Measurements from ENCODE around the gene SLC7A5. TPM values are rescaled to one million over a fixed set of nuclear protein-coding genes. Genes with fewer than 3 reads are reported as not detected.
"Not testable (repeated sequence)": the region's sequence is repeated elsewhere in the genome, so short reads cannot be mapped to it uniquely, and the experiment has no call there.

SLC7A5 gene
- 10 to 100 TPM in 3 of 5 donors, 1 to 10 TPM in 2; 8.6 to 11.7 (median 10.3) TPM for polyA plus RNA-seq (ENCODE audit: insufficient read depth in 1 of 5, insufficient read length in 5 of 5, low replicate concordance in 1 of 5)
- long read RNA-seq, donor 1, full-length matches to known transcripts, result 7 of 7 reads
- long read RNA-seq, donor 1, partial matches to known transcripts, result 0 of 7 reads
- long read RNA-seq, donor 1, other reads (novel, unspliced or antisense), result 0 of 7 reads
- long read RNA-seq, donor 2, full-length matches to known transcripts, result 3 of 3 reads
- long read RNA-seq, donor 2, partial matches to known transcripts, result 0 of 3 reads
- long read RNA-seq, donor 2, other reads (novel, unspliced or antisense), result 0 of 3 reads
- long read RNA-seq, donor 3, full-length matches to known transcripts, result 1 of 1 reads
- long read RNA-seq, donor 3, partial matches to known transcripts, result 0 of 1 reads
- long read RNA-seq, donor 3, other reads (novel, unspliced or antisense), result 0 of 1 reads
- long read RNA-seq, donor 4, result 0 reads
- long read RNA-seq, donor 5, result 0 reads
- long read RNA-seq, donor 6, full-length matches to known transcripts, result 3 of 3 reads
- long read RNA-seq, donor 6, partial matches to known transcripts, result 0 of 3 reads
- long read RNA-seq, donor 6, other reads (novel, unspliced or antisense), result 0 of 3 reads
- long read RNA-seq, donor 7, full-length matches to known transcripts, result 1 of 1 reads
- long read RNA-seq, donor 7, partial matches to known transcripts, result 0 of 1 reads
- long read RNA-seq, donor 7, other reads (novel, unspliced or antisense), result 0 of 1 reads
- long read RNA-seq, donor 8, full-length matches to known transcripts, result 1 of 1 reads
- long read RNA-seq, donor 8, partial matches to known transcripts, result 0 of 1 reads
- long read RNA-seq, donor 8, other reads (novel, unspliced or antisense), result 0 of 1 reads

- DNase-seq, result not testable (repeated sequence)
These were observed at the start of gene SLC7A5 for GRCh38 chr16:87869061-87869878. TSS of gene SLC7A5 (minus strand) at chr16:87869507. CDS start at chr16:87869422, 85 bp downstream.

- no peak for DNase-seq
These were observed 49.0 kb upstream of the SLC7A5 start for GRCh38 chr16:87918338-87918737.

- no peak for DNase-seq
These were observed 48.2 kb upstream of the SLC7A5 start for GRCh38 chr16:87917503-87917902.

- no peak for DNase-seq
These were observed 45.5 kb upstream of the SLC7A5 start for GRCh38 chr16:87914812-87915211.

- DNase-seq, result not testable (repeated sequence)
These were observed 44.9 kb upstream of the SLC7A5 start for GRCh38 chr16:87914021-87914725.

DNA sequence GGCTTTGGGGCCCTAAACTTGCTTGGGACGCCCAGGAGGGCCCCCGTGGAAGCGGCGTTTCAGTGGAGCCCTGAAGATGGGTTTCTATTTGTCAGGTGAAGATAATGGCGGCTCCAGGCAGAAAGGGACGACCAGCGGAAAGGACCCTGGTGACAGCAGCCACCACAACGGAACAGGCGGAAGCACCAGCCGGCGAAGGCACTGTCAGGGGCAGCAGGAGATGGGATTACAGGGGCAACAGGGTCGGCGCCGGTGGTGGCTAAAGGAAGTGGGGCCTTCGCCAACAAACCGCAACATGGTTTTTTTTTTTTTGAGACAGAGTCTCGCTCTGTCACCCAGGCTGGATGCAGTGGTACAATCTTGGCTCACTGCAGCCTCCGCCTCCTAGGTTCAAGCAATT, 43.4 kb upstream of the SLC7A5 start:
- DNase-seq, result not testable (repeated sequence)

- DNase-seq, result not testable (repeated sequence)
These were observed 41.9 kb upstream of the SLC7A5 start for GRCh38 chr16:87911106-87911763.

- peak; percentile 29 to 36 for DNase-seq
These were observed 40.1 kb upstream of the SLC7A5 start for GRCh38 chr16:87909203-87909935.

DNA sequence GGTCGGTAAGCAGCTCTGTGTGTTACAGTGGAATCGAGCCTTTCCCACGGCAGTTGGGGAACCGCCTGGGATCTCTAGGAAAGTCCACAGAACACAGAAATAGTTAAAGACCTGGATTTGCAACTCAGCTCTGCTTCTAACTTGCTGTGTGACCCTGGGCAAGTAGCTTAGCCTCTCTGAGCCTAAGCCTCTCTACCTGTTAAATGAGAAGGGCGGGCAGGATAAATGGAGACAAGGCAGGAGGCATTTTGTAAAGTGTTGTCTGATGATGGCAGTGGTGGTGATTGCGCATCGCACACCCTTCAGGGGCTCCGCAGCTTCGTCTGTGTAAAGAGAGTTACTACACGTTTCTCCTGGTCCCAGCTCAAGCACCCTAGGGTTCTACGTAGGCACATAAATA, 38.8 kb upstream of the SLC7A5 start:
- not testable (repeated sequence) for DNase-seq

DNA sequence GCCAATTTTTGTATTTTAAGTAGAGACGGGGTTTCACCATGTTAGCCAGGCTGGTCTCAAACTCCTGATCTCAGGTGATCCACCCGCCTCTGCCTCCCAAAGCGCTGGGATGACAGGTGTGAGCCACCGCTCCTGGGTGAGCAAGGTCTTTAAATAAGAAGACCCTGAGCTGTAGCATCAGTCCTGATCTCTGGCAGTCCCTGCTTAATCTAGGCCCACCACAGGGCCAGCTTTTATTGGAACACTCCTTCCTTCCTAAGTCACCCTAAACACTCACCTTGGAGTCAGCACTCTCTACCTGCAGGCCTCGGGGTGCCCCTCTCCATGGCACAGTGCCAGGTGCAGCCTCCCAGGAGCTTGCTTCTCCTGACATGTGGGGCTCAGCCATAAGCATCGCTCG, 36.2 kb upstream of the SLC7A5 start:
- DNase-seq, result not testable (repeated sequence)

DNA sequence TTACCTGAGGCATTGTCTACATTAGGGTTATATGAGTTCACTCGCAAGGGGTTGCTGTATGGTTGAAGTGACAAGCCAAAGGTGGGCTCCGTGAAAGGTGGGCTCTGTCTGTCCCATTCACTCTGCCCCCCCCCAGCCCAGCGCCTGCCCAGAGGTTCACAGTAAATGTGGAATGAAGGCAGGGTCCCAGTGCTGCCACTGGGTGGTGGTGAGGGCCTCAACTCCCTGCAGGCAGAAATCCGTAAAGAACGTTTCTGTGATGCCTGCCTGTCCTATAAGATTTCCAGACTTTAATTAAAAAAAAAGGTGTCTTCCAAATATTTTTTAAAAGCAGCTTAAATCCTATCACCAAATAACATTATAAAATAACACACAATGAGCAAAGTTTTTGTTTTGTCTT, 35.7 kb upstream of the SLC7A5 start:
- DNase-seq, result not testable (repeated sequence)

DNA sequence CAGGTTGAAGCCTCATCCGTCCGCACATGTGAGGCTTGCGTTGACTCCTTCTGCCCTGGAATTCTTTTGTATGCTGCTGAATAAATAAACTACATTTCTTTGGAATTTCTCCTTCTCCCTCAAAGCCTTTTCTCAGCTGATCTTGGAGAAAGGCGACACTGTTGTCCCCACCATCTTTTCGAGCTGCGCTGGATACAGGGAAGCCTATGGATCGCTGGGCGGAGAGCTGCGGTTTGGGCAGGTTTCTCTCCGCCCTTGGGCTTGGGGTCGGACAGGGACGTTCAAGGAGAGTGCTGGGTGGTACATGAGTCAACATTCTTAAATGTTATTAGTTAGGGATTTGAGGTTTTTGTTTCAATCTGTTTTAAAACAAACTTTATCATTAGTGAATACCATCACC, 31.2 kb upstream of the SLC7A5 start:
- not testable (repeated sequence) for DNase-seq

- no peak for DNase-seq
These were observed 28.5 kb upstream of the SLC7A5 start for GRCh38 chr16:87897521-87898505.

- DNase-seq, result not testable (repeated sequence)
These were observed 27.7 kb upstream of the SLC7A5 start for GRCh38 chr16:87896924-87897520.

DNA sequence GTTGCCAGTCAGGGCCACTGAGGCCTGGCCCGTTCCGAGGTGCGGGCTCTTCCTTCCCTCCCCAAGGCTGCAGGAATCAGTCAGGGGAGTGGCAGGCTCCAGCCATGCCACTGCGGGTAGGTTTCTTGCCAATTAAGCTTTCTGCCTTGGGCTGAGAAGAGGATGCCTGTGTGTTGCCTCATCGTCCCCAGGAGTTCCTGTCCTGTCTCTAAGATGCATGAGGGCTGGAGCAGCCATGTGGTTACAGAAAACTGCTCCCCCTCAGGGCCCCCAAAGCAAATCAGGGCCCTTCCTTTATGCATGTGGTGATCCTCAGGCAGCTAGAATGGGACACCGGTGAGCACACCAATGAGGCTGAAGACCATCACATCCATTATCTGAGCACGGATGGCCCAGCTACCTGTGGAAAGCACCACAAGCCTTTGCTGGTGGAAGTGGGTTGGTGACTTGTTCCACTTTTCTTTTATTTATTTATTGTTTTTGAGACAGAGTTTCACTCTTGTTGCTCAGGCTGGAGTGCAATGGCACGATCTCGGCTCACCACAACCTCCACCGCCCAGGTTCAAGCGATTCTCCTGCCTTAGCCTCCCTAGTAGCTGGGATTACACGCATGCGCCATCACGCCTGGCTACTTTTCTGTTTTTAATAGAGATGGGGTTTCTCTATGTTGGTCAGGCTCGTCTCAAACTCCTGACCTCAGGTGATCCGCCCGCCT, 27.0 kb upstream of the SLC7A5 start:
- DNase-seq, result not testable (repeated sequence)

- no peak for DNase-seq
These were observed 26.4 kb upstream of the SLC7A5 start for GRCh38 chr16:87895641-87896141.

- not testable (repeated sequence) for DNase-seq
These were observed 24.7 kb upstream of the SLC7A5 start for GRCh38 chr16:87894005-87894404.
